Fibroblast of mammary gland (primary cell): ENCODE data around the gene MAML3.

Experiments
- DNase-seq: peaks from one replicate; pipeline ENCODE4 v3.0.0-alpha.2; 2010; ENCODE audit warnings: low read depth
- H3K4me3 ChIP-seq: 2 replicates; pipeline ENCODE4 v1.5.1; 2011; ENCODE audit warnings: low read depth, mild to moderate bottlenecking, low read length, moderate library complexity; ENCODE audit not compliant: control insufficient read depth
- CTCF ChIP-seq: conservative IDR thresholded peaks from 2 replicates; pipeline ENCODE4 v1.5.1; 2011; ENCODE audit warnings: low read depth, low read length, inconsistent platforms; ENCODE audit not compliant: control insufficient read depth, insufficient read depth

MAML3 gene

GRCh38 chr4:139690419-139690818 is 463.6 kb downstream of the MAML3 start:
- DNase-seq, result no peak
- TF ChIP-seq CTCF, result no peak
- H3K4me3 ChIP-seq, result no peak overlapping the region

- no peak for TF ChIP-seq CTCF
- DNase-seq, result peak; percentile 11
- no peak overlapping the region for H3K4me3 ChIP-seq
Observed at GRCh38 chr4:139689093-139689722, 464.8 kb downstream of the MAML3 start.

GRCh38 chr4:139686988-139687387 is 467.0 kb downstream of the MAML3 start:
- no peak for DNase-seq
- H3K4me3 ChIP-seq, result no peak overlapping the region
- TF ChIP-seq CTCF, result no peak

GRCh38 chr4:139686130-139686529 is 467.9 kb downstream of the MAML3 start:
- no peak for TF ChIP-seq CTCF
- no peak overlapping the region for H3K4me3 ChIP-seq
- no peak for DNase-seq

- no peak for DNase-seq
- no peak for TF ChIP-seq CTCF
- H3K4me3 ChIP-seq, result no peak overlapping the region
Observed at GRCh38 chr4:139685180-139685579, 468.8 kb downstream of the MAML3 start.

GRCh38 chr4:139684351-139684750 is 469.6 kb downstream of the MAML3 start:
- TF ChIP-seq CTCF, result no peak
- DNase-seq, result peak; percentile 79
- H3K4me3 ChIP-seq, result no peak overlapping the region

- TF ChIP-seq CTCF, result no peak
- DNase-seq, result peak; percentile 13
- no peak overlapping the region for H3K4me3 ChIP-seq
Observed at GRCh38 chr4:139682741-139683151, 471.2 kb downstream of the MAML3 start.
